ENCODE results near the gene TRIM44. TPM values are rescaled to one million over a fixed set of nuclear protein-coding genes. Genes with fewer than 3 reads are reported as not detected.

Gene TRIM44
- total and polyA plus RNA-seq, 4 donors = 3.7 to 15.1 (median 10.4) TPM

DNA sequence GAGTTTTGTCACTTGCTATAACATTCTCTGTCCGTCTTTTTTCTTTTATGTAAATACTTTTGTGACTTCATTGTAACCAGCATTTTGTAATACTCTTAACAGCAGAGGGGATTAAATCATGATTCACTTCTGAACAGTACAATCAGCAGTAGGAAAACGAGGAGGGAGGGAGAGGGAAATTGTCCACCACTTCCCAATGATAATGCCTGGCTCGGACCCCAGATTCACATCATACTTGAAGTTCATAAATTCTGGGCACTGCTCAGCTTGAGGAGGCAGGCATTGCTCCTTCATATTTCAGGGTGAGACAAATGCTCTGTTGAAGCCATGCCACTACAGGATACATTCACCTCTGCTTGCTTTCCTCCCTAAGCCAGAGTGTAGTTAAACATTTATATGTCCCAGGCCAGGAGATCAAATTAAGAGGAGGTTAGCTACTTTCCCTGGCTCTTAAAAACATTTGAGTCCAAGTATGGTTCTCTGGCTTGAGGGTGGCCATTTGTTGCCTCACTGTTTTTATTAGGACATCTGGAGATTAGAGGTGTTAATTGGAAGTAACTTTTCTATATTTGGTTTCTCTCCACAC, 152.2 kb downstream of the TRIM44 start:
- no peak overlapping the region for H3K9ac ChIP-seq (ENCODE audit: low read depth in 1 of 2, low read length in 2 of 2)
- WGBS = 59% methylated on average over 3 of the region's 3 CpGs
- no peaks in the 10 kb centered on the region for H3K27me3 ChIP-seq (ENCODE audit: control insufficient read depth in 4 of 4, insufficient read depth in 4 of 4, low read length in 3 of 4)
- H3K9me3 ChIP-seq (ENCODE audit: control insufficient read depth in 4 of 4, low read length in 3 of 4) = no peaks in the 10 kb centered on the region
- peak overlapping the region; percentile 9 to 11 for H3K27ac ChIP-seq (ENCODE audit: low read depth in 1 of 2, low read length in 2 of 2)
- TF ChIP-seq NR2F2 (IDR thresholded peaks at IDR 0.05) (no peak), JUND (IDR thresholded peaks at IDR 0.05) (no peak), RXRA (IDR thresholded peaks at IDR 0.05) (peak in 1 of 2 donors; percentile 37), TAF1 (conservative IDR thresholded peaks at IDR 0.05) (no peak), RAD21 (IDR thresholded peaks at IDR 0.05) (peak in 1 of 2 donors; percentile 28), HNF4A (conservative IDR thresholded peaks at IDR 0.05) (peak in 1 of 2 donors; percentile 42), YY1 (IDR thresholded peaks at IDR 0.05) (no peak)
- H3K36me3 ChIP-seq (ENCODE audit: control insufficient read depth in 4 of 4, insufficient read depth in 3 of 4, low read depth in 1 of 4, low read length in 3 of 4) = no peaks in the 10 kb centered on the region
- DNase-seq (ENCODE audit: low spot score) = no peak
- H3K4me3 ChIP-seq (ENCODE audit: low read depth in 1 of 3, low read length in 3 of 3) = no peak overlapping the region
- H3K4me1 ChIP-seq (ENCODE audit: control insufficient read depth in 4 of 4, insufficient read depth in 4 of 4, low read length in 3 of 4) = peaks cover 6 to 33% (median 18%) of the 10 kb centered on the region in 4 donors

DNA sequence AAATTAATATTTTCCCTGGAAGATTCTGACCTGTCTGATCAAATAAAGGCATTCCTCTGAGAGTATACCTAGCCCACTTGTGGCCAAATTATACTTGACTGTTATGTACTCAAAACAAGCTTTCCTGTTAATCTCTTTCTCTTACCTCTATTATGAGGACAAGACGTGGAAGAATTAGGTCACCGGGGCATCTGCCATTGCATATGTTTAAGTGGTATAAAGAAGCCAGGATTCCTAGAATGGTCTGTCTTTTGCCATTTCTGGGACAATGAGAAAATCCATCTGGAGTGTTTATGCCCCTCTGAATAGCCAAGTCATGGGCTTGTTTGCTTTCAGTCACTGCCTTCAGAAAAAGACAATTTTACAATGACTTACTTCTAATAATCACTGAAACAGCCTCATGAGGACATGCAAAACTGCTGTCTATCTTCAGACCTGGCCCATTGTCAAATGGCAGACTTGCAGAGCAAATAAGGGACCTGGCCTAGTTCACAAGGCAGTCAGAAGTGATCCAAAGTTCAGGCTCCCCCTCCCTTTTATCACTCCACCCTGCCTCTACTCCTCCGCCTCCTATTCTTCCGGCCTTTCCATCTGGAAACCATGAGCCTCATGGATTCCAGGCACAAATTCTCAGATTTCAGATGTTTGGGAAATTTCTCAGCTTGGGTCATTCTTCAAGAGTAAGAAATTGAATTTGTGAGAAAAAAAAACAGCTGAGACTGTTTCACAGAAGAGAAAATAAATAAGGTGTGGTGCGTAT, 153.2 kb downstream of the TRIM44 start:
- peak in 1 of 2 donors; percentile 43 for TF ChIP-seq RAD21 (IDR thresholded peaks at IDR 0.05)
- TF ChIP-seq NR2F2 (IDR thresholded peaks at IDR 0.05) = peak; percentile 38
- TF ChIP-seq, protein P1, sequence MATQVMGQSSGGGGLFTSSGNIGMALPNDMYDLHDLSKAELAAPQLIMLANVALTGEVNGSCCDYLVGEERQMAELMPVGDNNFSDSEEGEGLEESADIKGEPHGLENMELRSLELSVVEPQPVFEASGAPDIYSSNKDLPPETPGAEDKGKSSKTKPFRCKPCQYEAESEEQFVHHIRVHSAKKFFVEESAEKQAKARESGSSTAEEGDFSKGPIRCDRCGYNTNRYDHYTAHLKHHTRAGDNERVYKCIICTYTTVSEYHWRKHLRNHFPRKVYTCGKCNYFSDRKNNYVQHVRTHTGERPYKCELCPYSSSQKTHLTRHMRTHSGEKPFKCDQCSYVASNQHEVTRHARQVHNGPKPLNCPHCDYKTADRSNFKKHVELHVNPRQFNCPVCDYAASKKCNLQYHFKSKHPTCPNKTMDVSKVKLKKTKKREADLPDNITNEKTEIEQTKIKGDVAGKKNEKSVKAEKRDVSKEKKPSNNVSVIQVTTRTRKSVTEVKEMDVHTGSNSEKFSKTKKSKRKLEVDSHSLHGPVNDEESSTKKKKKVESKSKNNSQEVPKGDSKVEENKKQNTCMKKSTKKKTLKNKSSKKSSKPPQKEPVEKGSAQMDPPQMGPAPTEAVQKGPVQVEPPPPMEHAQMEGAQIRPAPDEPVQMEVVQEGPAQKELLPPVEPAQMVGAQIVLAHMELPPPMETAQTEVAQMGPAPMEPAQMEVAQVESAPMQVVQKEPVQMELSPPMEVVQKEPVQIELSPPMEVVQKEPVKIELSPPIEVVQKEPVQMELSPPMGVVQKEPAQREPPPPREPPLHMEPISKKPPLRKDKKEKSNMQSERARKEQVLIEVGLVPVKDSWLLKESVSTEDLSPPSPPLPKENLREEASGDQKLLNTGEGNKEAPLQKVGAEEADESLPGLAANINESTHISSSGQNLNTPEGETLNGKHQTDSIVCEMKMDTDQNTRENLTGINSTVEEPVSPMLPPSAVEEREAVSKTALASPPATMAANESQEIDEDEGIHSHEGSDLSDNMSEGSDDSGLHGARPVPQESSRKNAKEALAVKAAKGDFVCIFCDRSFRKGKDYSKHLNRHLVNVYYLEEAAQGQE (IDR thresholded peaks at IDR 0.05) = peak; percentile 24
- TF ChIP-seq HNF4A (conservative IDR thresholded peaks at IDR 0.05) = peak; percentile 66 to 85
- TF ChIP-seq RXRA (IDR thresholded peaks at IDR 0.05) = peak; percentile 77 to 88
- TF ChIP-seq FOXA2 (IDR thresholded peaks at IDR 0.05) = no peak
- peak; percentile 24 for TF ChIP-seq YY1 (IDR thresholded peaks at IDR 0.05)
- TF ChIP-seq GABPA (IDR thresholded peaks at IDR 0.05 in 1 of 2, conservative IDR thresholded peaks at IDR 0.05 in 1 of 2) = no peak
- peak in 1 of 2 donors; percentile 18 for TF ChIP-seq JUND (IDR thresholded peaks at IDR 0.05)
- peak; percentile 49 for TF ChIP-seq SP1 (IDR thresholded peaks at IDR 0.05)
- H3K4me1 ChIP-seq (ENCODE audit: control insufficient read depth in 4 of 4, insufficient read depth in 4 of 4, low read length in 3 of 4) = peaks cover 6 to 33% (median 18%) of the 10 kb centered on the region in 4 donors
- peak overlapping the region in 1 of 2 donors; percentile 11 for H3K27ac ChIP-seq (ENCODE audit: low read depth in 1 of 2, low read length in 2 of 2)
- 54% methylated on average over 5 of the region's 5 CpGs for WGBS
- H3K9me3 ChIP-seq (ENCODE audit: control insufficient read depth in 4 of 4, low read length in 3 of 4) = no peaks in the 10 kb centered on the region
- H3K4me3 ChIP-seq (ENCODE audit: low read depth in 1 of 3, low read length in 3 of 3) = no peak overlapping the region
- no peaks in the 10 kb centered on the region for H3K36me3 ChIP-seq (ENCODE audit: control insufficient read depth in 4 of 4, insufficient read depth in 3 of 4, low read depth in 1 of 4, low read length in 3 of 4)
- no peak for DNase-seq (ENCODE audit: low spot score)
- H3K27me3 ChIP-seq (ENCODE audit: control insufficient read depth in 4 of 4, insufficient read depth in 4 of 4, low read length in 3 of 4) = no peaks in the 10 kb centered on the region
- no peak overlapping the region for H3K9ac ChIP-seq (ENCODE audit: low read depth in 1 of 2, low read length in 2 of 2)

DNA sequence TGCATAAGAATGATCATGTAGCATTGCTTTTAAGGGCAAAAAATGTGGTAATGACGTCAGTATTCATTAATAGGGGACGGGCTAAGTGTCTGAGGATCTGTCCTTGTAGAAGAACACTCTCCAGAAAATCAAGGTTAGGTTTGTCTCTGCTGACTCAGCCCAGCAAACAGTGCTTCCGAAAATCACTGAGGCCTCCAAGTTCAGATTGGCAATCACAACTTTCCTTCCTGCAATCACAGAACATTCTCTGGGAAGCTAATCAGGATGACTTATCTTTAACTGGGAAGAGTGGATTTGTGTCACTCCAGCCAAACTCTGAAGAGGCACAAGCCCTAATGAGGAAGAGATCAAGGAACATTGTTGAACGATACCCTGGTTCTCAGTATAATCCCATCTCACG, 158.0 kb downstream of the TRIM44 start:
- Histone ChIP-seq H3K9ac (ENCODE audit: low read depth in 1 of 2, low read length in 2 of 2) (no peak overlapping the region), H3K27ac (ENCODE audit: low read depth in 1 of 2, low read length in 2 of 2) (no peak overlapping the region)
- TF ChIP-seq FOXA2 (IDR thresholded peaks at IDR 0.05) (no peak), TAF1 (conservative IDR thresholded peaks at IDR 0.05) (no peak), JUND (IDR thresholded peaks at IDR 0.05) (no peak), HNF4G (IDR thresholded peaks at IDR 0.05) (no peak), EGR1 (IDR thresholded peaks at IDR 0.05; ENCODE audit: low read depth in 2 of 2) (no peak), YY1 (IDR thresholded peaks at IDR 0.05) (no peak), SP1 (IDR thresholded peaks at IDR 0.05) (no peak)
- TF ChIP-seq, protein P2, sequence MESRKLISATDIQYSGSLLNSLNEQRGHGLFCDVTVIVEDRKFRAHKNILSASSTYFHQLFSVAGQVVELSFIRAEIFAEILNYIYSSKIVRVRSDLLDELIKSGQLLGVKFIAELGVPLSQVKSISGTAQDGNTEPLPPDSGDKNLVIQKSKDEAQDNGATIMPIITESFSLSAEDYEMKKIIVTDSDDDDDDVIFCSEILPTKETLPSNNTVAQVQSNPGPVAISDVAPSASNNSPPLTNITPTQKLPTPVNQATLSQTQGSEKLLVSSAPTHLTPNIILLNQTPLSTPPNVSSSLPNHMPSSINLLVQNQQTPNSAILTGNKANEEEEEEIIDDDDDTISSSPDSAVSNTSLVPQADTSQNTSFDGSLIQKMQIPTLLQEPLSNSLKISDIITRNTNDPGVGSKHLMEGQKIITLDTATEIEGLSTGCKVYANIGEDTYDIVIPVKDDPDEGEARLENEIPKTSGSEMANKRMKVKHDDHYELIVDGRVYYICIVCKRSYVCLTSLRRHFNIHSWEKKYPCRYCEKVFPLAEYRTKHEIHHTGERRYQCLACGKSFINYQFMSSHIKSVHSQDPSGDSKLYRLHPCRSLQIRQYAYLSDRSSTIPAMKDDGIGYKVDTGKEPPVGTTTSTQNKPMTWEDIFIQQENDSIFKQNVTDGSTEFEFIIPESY (IDR thresholded peaks at IDR 0.05) = no peak
- TF ChIP-seq, protein P3, sequence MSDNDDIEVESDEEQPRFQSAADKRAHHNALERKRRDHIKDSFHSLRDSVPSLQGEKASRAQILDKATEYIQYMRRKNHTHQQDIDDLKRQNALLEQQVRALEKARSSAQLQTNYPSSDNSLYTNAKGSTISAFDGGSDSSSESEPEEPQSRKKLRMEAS (IDR thresholded peaks at IDR 0.05) = no peak
- TF ChIP-seq, protein P1 (IDR thresholded peaks at IDR 0.05) = no peak

More for the DNA sequence above, 158.0 kb downstream of the TRIM44 start:
- Histone ChIP-seq H3K36me3 (ENCODE audit: control insufficient read depth in 4 of 4, insufficient read depth in 3 of 4, low read depth in 1 of 4, low read length in 3 of 4) (no peaks in the 10 kb centered on the region), H3K4me3 (ENCODE audit: low read depth in 1 of 3, low read length in 3 of 3) (no peak overlapping the region), H3K9me3 (ENCODE audit: control insufficient read depth in 4 of 4, low read length in 3 of 4) (no peaks in the 10 kb centered on the region), H3K27me3 (ENCODE audit: control insufficient read depth in 4 of 4, insufficient read depth in 4 of 4, low read length in 3 of 4) (no peaks in the 10 kb centered on the region), H3K4me1 (ENCODE audit: control insufficient read depth in 4 of 4, insufficient read depth in 4 of 4, low read length in 3 of 4) (peaks cover 0 to 18% (median 8%) of the 10 kb centered on the region in 4 donors)
- 84% methylated on average over 5 of the region's 5 CpGs for WGBS
- DNase-seq (ENCODE audit: low spot score) = no peak
